Endothelial cell of umbilical vein (primary cell): Measurements from ENCODE around the gene ICE2. TPM values are rescaled to one million over a fixed set of nuclear protein-coding genes. Genes with fewer than 3 reads are reported as not detected.

Experiments
- BruUV-seq: library from RNA; stranded (reverse); fragments of 400-500 nt; replicated peaks from 2 replicates; lab custom pipeline; 2021; lab: Mats Ljungman, UMichigan
- CTCF ChIA-PET: fragments of 300-600, 350-600 bp; sonication (Branson Sonifier 250); formaldehyde crosslinking; loops from one replicate; lab custom pipeline; 2021; ENCODE audit warnings: antibody characterized with exemption, inconsistent platforms; lab: Charles Lee
- POLR2A ChIA-PET: fragments of 300-600, 350-600 bp; sonication (Branson Sonifier 250); formaldehyde crosslinking; loops from one replicate; lab custom pipeline; 2021; ENCODE audit warnings: antibody characterized with exemption, inconsistent platforms; lab: Charles Lee
- DNase-seq: peaks from one replicate; pipeline ENCODE4 v3.0.0-alpha.2; 2011; ENCODE audit warnings: low read depth, low spot score
- FAIRE-seq: peaks from 2 replicates; lab custom pipeline; 2011; peaks lifted over from hg19 to GRCh38; lab: Jason Lieb, UNC
- H2AFZ ChIP-seq: 2 replicates; pipeline ENCODE4 v1.6.0; 2012; ENCODE audit warnings: low read depth, low read length, control low read depth, inconsistent platforms
- H3K27ac ChIP-seq: 2 replicates; pipeline ENCODE4 v1.5.1; 2011; ENCODE audit warnings: low read depth, mild to moderate bottlenecking, control low read depth, low read length, moderate library complexity; ENCODE audit not compliant: insufficient read depth
- H3K27me3 ChIP-seq, 2 experiments: 2 replicates each; pipeline versions ENCODE4 v1.6.0 to v1.6.1; 2011; ENCODE audit warnings: low read length in 2 of 2, mixed read lengths in 1 of 2; ENCODE audit not compliant: control insufficient read depth in 2 of 2, insufficient read depth in 2 of 2
- H3K36me3 ChIP-seq, 2 experiments: 2 replicates in 1 of 2; 3 replicates in 1 of 2; pipeline ENCODE4 v1.5.1; 2011; ENCODE audit warnings: low read length in 2 of 2, mild to moderate bottlenecking in 1 of 2, moderate library complexity in 1 of 2; ENCODE audit not compliant: control insufficient read depth in 2 of 2, insufficient read depth in 2 of 2; ENCODE audit errors: extremely low read depth in 1 of 2
- H3K4me1 ChIP-seq: 3 replicates; pipeline ENCODE4 v1.5.1; 2011; ENCODE audit warnings: mild to moderate bottlenecking, low read length; ENCODE audit not compliant: control insufficient read depth, insufficient read depth; ENCODE audit errors: extremely low read depth
- H3K4me2 ChIP-seq: 2 replicates; pipeline ENCODE4 v1.6.1; 2011; ENCODE audit warnings: low read length, control low read depth, mixed read lengths; ENCODE audit not compliant: insufficient read depth
- H3K4me3 ChIP-seq, 3 experiments: fragments of 200-600 bp in 1 of 3; sonication (generic), shearing (Covaris generic) in 1 of 3; replicated peaks in 1 of 3; 2 replicates each; pipeline ENCODE4 v1.5.1; 2011 to 2016; ENCODE audit warnings: control low read depth in 3 of 3, low read length in 3 of 3, mild to moderate bottlenecking in 2 of 3, inconsistent platforms in 1 of 3, low read depth in 1 of 3, moderate library complexity in 1 of 3; ENCODE audit not compliant: insufficient read depth in 1 of 3
- H3K79me2 ChIP-seq: 2 replicates; pipeline ENCODE4 v1.6.0; 2012; ENCODE audit warnings: low read length, inconsistent platforms; ENCODE audit not compliant: control insufficient read depth, insufficient read depth
- H3K9ac ChIP-seq: replicated peaks from 2 replicates; pipeline ENCODE3; 2011; ENCODE audit warnings: low read length, control low read depth; ENCODE audit not compliant: insufficient read depth; ENCODE audit errors: extremely low read depth
- H3K9me1 ChIP-seq: replicated peaks from 3 replicates; pipeline ENCODE4 v1.6.0; 2011; ENCODE audit warnings: mild to moderate bottlenecking, low read length; ENCODE audit not compliant: control insufficient read depth, insufficient read depth; ENCODE audit errors: extremely low read depth
- H3K9me3 ChIP-seq: replicated peaks from 2 replicates; pipeline ENCODE4 v1.5.1; 2012; ENCODE audit warnings: low read length, inconsistent platforms; ENCODE audit not compliant: control insufficient read depth, insufficient read depth
- H4K20me1 ChIP-seq: replicated peaks from 2 replicates; pipeline ENCODE3; 2011; ENCODE audit warnings: mild to moderate bottlenecking, low read length; ENCODE audit not compliant: control insufficient read depth, insufficient read depth; ENCODE audit errors: extremely low read depth
- CTCF ChIP-seq, 2 donors: IDR thresholded peaks; 1 replicate in 1 of 2; 2 replicates in 1 of 2; pipeline ENCODE4 v1.5.1; 2011; ENCODE audit warnings: low read length in 2 of 2, mild to moderate bottlenecking in 2 of 2, moderate library complexity in 2 of 2, control low read depth in 1 of 2, inconsistent platforms in 1 of 2, low read depth in 1 of 2; ENCODE audit not compliant: insufficient read depth in 1 of 2; ENCODE audit errors: extremely low read depth in 1 of 2
- FOS ChIP-seq: IDR thresholded peaks from 2 replicates; pipeline ENCODE4 v1.6.1; 2011; ENCODE audit warnings: mild to moderate bottlenecking, low read length, moderate library complexity, borderline replicate concordance; ENCODE audit not compliant: insufficient read depth
- GATA2 ChIP-seq: IDR thresholded peaks from 2 replicates; pipeline ENCODE4 v1.7.0; 2011; ENCODE audit warnings: low read depth, mild to moderate bottlenecking, moderate library complexity, mixed read lengths, low read length; ENCODE audit not compliant: insufficient read length, insufficient read depth
- JUN ChIP-seq: IDR thresholded peaks from 2 replicates; pipeline ENCODE4 v1.6.1; 2011; ENCODE audit warnings: borderline replicate concordance, low read depth; ENCODE audit not compliant: insufficient read length, insufficient read depth
- POLR2A ChIP-seq: IDR thresholded peaks from 2 replicates; pipeline ENCODE4 v1.6.1; 2012; ENCODE audit warnings: low read depth, mild to moderate bottlenecking, control low read depth, low read length
- POLR2AphosphoS5 ChIP-seq: IDR thresholded peaks from 2 replicates; pipeline ENCODE4 v1.6.1; 2012; ENCODE audit warnings: low read depth, mild to moderate bottlenecking, control low read depth, low read length, moderate library complexity; ENCODE audit not compliant: insufficient read depth
- dilution Hi-C: fragments of 300-500 bp; cut with MboI; formaldehyde crosslinking; loops from one replicate; pipeline ENCODE4 v1.15.0; 2019; ENCODE audit warnings: low sequenced_read_pairs; ENCODE audit not compliant: extremely low pct_ligation_motif_present
- intact Hi-C: fragments of 100-400 bp; cut with micrococcal nuclease; formaldehyde crosslinking; loops from one replicate; pipeline ENCODE4 v1.10.0; 2022
- polyA plus RNA-seq, 4 experiments: library from polyadenylated mRNA; depleted of rRNA in 3 of 4; stranded (reverse) in 3 of 4; unstranded in 1 of 4; fragments of >200 nt; gene quantifications; 2 replicates each; pipeline versions ENCODE4 v1.2.1 to v1.2.3, GENCODE V29; 2011 to 2012; ENCODE audit warnings: missing spikeins in 1 of 4
- total RNA-seq: library from RNA; stranded (reverse); gene quantifications from 2 replicates; pipeline ENCODE4 v1.2.3, GENCODE V29; 2021

The ICE2 gene
- total and polyA plus RNA-seq, 2 donors (not counting 3 experiments of a cell fraction or from before 2014, with no cell fraction given) = 22.1 to 57.0 TPM

GRCh38 chr15:60374209-60374608, 104.7 kb downstream of the ICE2 start:
- H3K4me2 ChIP-seq = peak overlapping the region; percentile 32
- H3K27ac ChIP-seq = peak overlapping the region; percentile 98
- no peaks in the 10 kb centered on the region for H4K20me1 ChIP-seq
- no peak for DNase-seq
- dilution Hi-C loops (no loop called here), intact Hi-C loops (loop anchor here (1.0 kb wide), 3 partner anchors 15 to 23 kb away; partner anchors contain the start of gene ANXA2)
- no peak overlapping the region for H3K4me3 ChIP-seq
- peaks cover 22 to 40% of the 10 kb centered on the region in 2 experiments for H3K36me3 ChIP-seq
- H3K9me1 ChIP-seq = no peaks in the 10 kb centered on the region
- no peak for FAIRE-seq
- H3K9ac ChIP-seq = peak overlapping the region; percentile 81
- H3K9me3 ChIP-seq = no peaks in the 10 kb centered on the region
- peaks cover 86% of the 10 kb centered on the region for H3K4me1 ChIP-seq
- TF ChIP-seq FOS (no peak), GATA2 (peak; percentile 8)
- BruUV-seq = no TSS peak
- no peak overlapping the region for H2AFZ ChIP-seq
- H3K27me3 ChIP-seq = no peaks in the 10 kb centered on the region
- CTCF ChIA-PET = interaction anchor here (0.6 to 5.2 kb wide), 12 partner anchors 10 to 146 kb away, joined by 3 to 68 read pairs (median 3); no protein-coding TSS in a partner anchor
- H3K79me2 ChIP-seq = peaks cover 56% of the 10 kb centered on the region
- POLR2A ChIA-PET = interaction anchor here (0.7 to 1.8 kb wide), 7 partner anchors 9 to 92 kb away, joined by 3 to 10 read pairs (median 4); partner anchors contain the start of gene ANXA2

- no peak overlapping the region for H3K4me3 ChIP-seq
- intact Hi-C loops = loop anchor here (1.0 kb wide), 3 partner anchors 14 to 24 kb away; partner anchors contain the start of gene ANXA2
- dilution Hi-C loops = no loop called here
- TF ChIP-seq CTCF (IDR thresholded peaks at IDR 0.05; ENCODE audit: extremely low read depth in 1 of 2, insufficient read depth in 1 of 2, low read depth in 1 of 2, low read length in 2 of 2) (no peak), FOS (no peak), POLR2AphosphoS5 (peak; percentile 1), GATA2 (no peak), POLR2A (no peak), JUN (no peak)
- H3K79me2 ChIP-seq = peaks cover 59% of the 10 kb centered on the region
- FAIRE-seq = no peak
- no peaks in the 10 kb centered on the region for H3K27me3 ChIP-seq
- ChIA-PET POLR2A (no interaction called here), CTCF (interaction anchor here (1.1 to 5.2 kb wide), 4 partner anchors 12 to 70 kb away, joined by 5 to 68 read pairs (median 14); no protein-coding TSS in a partner anchor)
- peak overlapping the region; percentile 81 for H3K9ac ChIP-seq
- peaks cover 24 to 44% of the 10 kb centered on the region in 2 experiments for H3K36me3 ChIP-seq
- no peaks in the 10 kb centered on the region for H4K20me1 ChIP-seq
- no peak overlapping the region for H3K4me2 ChIP-seq
- H3K27ac ChIP-seq = peak overlapping the region; percentile 98
- H3K4me1 ChIP-seq = peaks cover 90% of the 10 kb centered on the region
- no peaks in the 10 kb centered on the region for H3K9me1 ChIP-seq
- no peak for DNase-seq
- no TSS peak for BruUV-seq
- H3K9me3 ChIP-seq = no peaks in the 10 kb centered on the region
- no peak overlapping the region for H2AFZ ChIP-seq
Observed at GRCh38 chr15:60373745-60374144, 105.2 kb downstream of the ICE2 start.
